B cell (primary cell): Measurements from ENCODE around the gene PPP2R2B. TPM values are rescaled to one million over a fixed set of nuclear protein-coding genes. Genes with fewer than 3 reads are reported as not detected.

Experiments
- polyA plus RNA-seq: library from polyadenylated mRNA; depleted of rRNA; stranded (reverse); fragments of >200 nt; gene quantifications from 2 replicates; pipeline ENCODE4 v1.2.3, GENCODE V29; 2012
- small RNA-seq: library from RNA; depleted of rRNA; stranded (forward); fragments of <200 nt; gene quantifications from one replicate; pipeline ENCODE3, GENCODE V24; 2012; ENCODE audit warnings: low replicate concordance, low read depth; ENCODE audit not compliant: insufficient read length
- total RNA-seq, 2 donors: library from RNA; stranded (reverse); fragments of 120-200 nt in 1 of 2; gene quantifications; 1 replicate in 1 of 2; 2 replicates in 1 of 2; pipeline versions ENCODE4 v1.2.3 to v1.2.4, GENCODE V29; 2013 to 2022

The PPP2R2B gene
- total and polyA plus RNA-seq, 2 donors (not counting 1 experiment from before 2014, with no cell fraction given) = 0.03 TPM; not detected in 1

Small RNAs within 50 kb of the gene (small RNA-seq; reads per million reads assigned to genes)
- not detected for gene RN7SL791P
